CD4-positive, CD25-positive, alpha-beta regulatory T cell (primary cell): ENCODE results near the gene EHD3. TPM values are rescaled to one million over a fixed set of nuclear protein-coding genes. Genes with fewer than 3 reads are reported as not detected.

Source experiments
- ATAC-seq, 2 donors: fragments of 150-1000 bp; cut with Tn5 transposase; one replicate each; pipeline ENCODE4 v1.10.0; 2021; ENCODE audit warnings: low read depth in 2 of 2, moderate number of reproducible peaks in 2 of 2, moderate library complexity in 1 of 2
- DNase-seq, 3 donors: peaks; one replicate each; pipeline versions ENCODE4 v3.0.0 to v3.0.0-alpha.2; 2012 to 2022; ENCODE audit warnings: mixed read lengths in 1 of 3
- H3K27ac ChIP-seq: one replicate; pipeline ENCODE4 v1.7.0; 2013; ENCODE audit warnings: mild to moderate bottlenecking, low read length; ENCODE audit not compliant: insufficient read depth, poor library complexity, severe bottlenecking
- H3K27me3 ChIP-seq: one replicate; pipeline ENCODE4 v1.7.0; 2013; ENCODE audit warnings: low read length; ENCODE audit not compliant: control insufficient read depth, insufficient read depth
- H3K36me3 ChIP-seq: one replicate; pipeline ENCODE4 v1.7.0; 2013; ENCODE audit warnings: mild to moderate bottlenecking, low read length, moderate library complexity; ENCODE audit not compliant: control insufficient read depth, insufficient read depth
- H3K4me1 ChIP-seq: 2 replicates; pipeline ENCODE4 v1.7.0; 2013; ENCODE audit warnings: mild to moderate bottlenecking, low read length; ENCODE audit not compliant: insufficient read depth, control insufficient read depth, poor library complexity, severe bottlenecking
- H3K4me3 ChIP-seq: one replicate; pipeline ENCODE4 v1.7.0; 2013; ENCODE audit warnings: low read depth, mild to moderate bottlenecking, low read length, moderate library complexity
- H3K9me3 ChIP-seq, 2 experiments: 1 replicate in 1 of 2; 2 replicates in 1 of 2; pipeline ENCODE4 v1.7.0; 2013; ENCODE audit warnings: low read length in 2 of 2, mild to moderate bottlenecking in 1 of 2, moderate library complexity in 1 of 2; ENCODE audit not compliant: control insufficient read depth in 2 of 2
- H3K27ac Mint-ChIP-seq, 3 donors: one replicate each; pipeline ENCODE4 v1.8.0; 2020 to 2022; ENCODE audit warnings: mild to moderate bottlenecking in 3 of 3, mixed read lengths in 3 of 3, moderate library complexity in 2 of 3
- H3K27me3 Mint-ChIP-seq: one replicate; pipeline ENCODE4 v1.8.0; 2022; ENCODE audit warnings: mild to moderate bottlenecking, mixed read lengths
- H3K36me3 Mint-ChIP-seq: one replicate; pipeline ENCODE4 v1.8.0; 2020; ENCODE audit warnings: mixed read lengths
- H3K4me1 Mint-ChIP-seq, 4 donors: one replicate each; pipeline ENCODE4 v1.8.0; 2020 to 2022; ENCODE audit warnings: mixed read lengths in 4 of 4, mild to moderate bottlenecking in 1 of 4
- H3K4me3 Mint-ChIP-seq, 4 donors: one replicate each; pipeline ENCODE4 v1.8.0; 2020 to 2022; ENCODE audit warnings: mild to moderate bottlenecking in 4 of 4, mixed read lengths in 4 of 4, moderate library complexity in 3 of 4
- H3K9me3 Mint-ChIP-seq, 7 donors: one replicate each; pipeline ENCODE4 v1.8.0; 2020 to 2022; ENCODE audit warnings: mixed read lengths in 7 of 7, mild to moderate bottlenecking in 3 of 7, moderate library complexity in 2 of 7
- polyA plus RNA-seq, 4 donors: library from polyadenylated mRNA; unstranded; fragments of 300-500 nt; fragmentation: Illumina TruSeq; gene quantifications; one replicate each; pipeline ENCODE4 v1.2.3, GENCODE V29; 2021
- total RNA-seq: library from RNA; stranded (reverse); gene quantifications from one replicate; pipeline ENCODE4 v1.2.3, GENCODE V29; 2022

The EHD3 gene
- total and polyA plus RNA-seq, 5 donors from 2014 or later = 2.3 to 3.5 (median 2.7) TPM

DNA sequence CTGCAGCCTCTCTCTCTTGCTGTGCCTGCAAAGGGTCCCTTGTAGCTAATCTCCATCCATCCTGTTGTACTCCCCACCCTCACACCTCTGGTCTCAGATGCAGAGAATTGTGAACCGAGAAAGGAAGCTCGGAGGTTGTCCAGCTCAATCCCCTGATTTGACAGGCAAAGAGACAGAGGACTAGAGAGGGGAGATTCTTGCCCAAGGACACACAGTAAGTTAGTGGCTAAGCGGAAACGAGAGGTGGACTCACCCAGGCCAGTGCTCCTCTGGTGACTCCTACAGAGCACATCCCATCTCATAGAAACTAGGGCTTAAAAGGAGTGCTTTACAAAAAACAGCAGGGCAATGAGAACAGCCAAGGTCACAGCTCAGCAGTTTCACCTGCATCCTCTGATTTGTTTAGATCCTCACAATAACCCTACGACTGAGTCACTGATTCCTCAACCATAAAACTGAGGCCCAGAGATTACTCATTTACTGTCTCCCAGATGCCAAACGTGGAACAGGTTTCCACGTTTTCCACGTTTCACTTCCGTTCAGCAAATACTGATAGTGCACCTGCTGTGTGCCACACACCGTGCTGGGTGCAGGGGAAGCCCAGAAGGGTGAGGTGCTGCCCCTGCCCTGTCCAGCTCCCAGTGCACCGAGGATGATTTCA is 22.1 kb downstream of the EHD3 start:
- Mint-ChIP-seq H3K27me3 (no peaks in the 10 kb centered on the region), H3K4me1 (peaks cover 0 to 4% (median 1%) of the 10 kb centered on the region in 4 donors), H3K4me3 (no peak overlapping the region), H3K9me3 (no peaks in the 10 kb centered on the region), H3K36me3 (peaks cover 10% of the 10 kb centered on the region), H3K27ac (no peak overlapping the region)
- Histone ChIP-seq H3K9me3 (no peaks in the 10 kb centered on the region), H3K27me3 (no peaks in the 10 kb centered on the region), H3K4me1 (no peaks in the 10 kb centered on the region), H3K4me3 (no peak overlapping the region), H3K36me3 (no peaks in the 10 kb centered on the region), H3K27ac (no peak overlapping the region)
- ATAC-seq (peak; percentile 9 to 32), DNase-seq (no peak)

DNA sequence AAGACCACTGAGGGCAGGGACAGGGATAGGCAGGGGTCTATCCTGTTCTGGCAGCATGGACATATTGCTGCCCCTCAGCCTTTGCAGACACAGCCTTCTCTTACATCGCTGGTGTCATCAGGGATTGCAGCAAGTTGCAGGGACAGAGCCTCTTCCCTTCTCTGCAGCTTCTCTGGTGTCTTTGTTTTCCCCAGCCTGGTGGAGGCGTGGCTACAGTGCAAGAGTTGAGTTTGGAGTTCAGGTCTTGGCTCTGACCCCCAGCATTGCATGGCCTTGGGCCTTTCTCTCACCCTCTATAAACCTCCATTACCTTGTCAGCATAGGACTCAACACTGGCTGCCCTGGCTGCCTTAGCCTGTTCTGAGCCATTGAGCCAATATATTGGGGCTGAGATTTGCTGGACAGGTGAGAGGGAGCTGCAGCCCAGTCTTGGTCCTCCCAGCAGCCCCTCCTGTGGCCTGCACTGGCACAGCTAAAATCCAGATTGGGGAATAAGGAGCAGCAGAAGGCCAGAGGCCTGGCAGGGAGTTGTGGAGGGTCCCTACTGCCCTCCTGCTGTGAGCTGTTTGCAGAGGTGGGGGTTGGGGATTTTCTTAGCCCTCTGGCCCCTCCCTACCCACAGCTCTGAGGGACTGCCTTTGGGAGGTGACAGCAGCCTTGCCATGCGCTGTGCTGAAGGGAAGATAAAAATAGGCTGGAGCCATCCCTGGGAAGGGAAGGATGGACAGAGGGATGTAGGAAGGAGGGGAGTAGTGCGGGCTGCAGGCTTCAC is 22.8 kb downstream of the EHD3 start:
- no peak overlapping the region for H3K27ac Mint-ChIP-seq
- H3K9me3 Mint-ChIP-seq = no peaks in the 10 kb centered on the region
- no peak overlapping the region for H3K27ac ChIP-seq
- H3K4me1 Mint-ChIP-seq = peaks cover 0 to 4% (median 1%) of the 10 kb centered on the region in 4 donors
- ATAC-seq (no peak), DNase-seq (no peak)
- peaks cover 13% of the 10 kb centered on the region for H3K36me3 Mint-ChIP-seq
- no peak overlapping the region for H3K4me3 Mint-ChIP-seq
- H3K36me3 ChIP-seq = no peaks in the 10 kb centered on the region
- H3K4me1 ChIP-seq = no peaks in the 10 kb centered on the region
- no peaks in the 10 kb centered on the region for H3K9me3 ChIP-seq
- H3K27me3 ChIP-seq = no peaks in the 10 kb centered on the region
- H3K4me3 ChIP-seq = no peak overlapping the region
- no peaks in the 10 kb centered on the region for H3K27me3 Mint-ChIP-seq

DNA sequence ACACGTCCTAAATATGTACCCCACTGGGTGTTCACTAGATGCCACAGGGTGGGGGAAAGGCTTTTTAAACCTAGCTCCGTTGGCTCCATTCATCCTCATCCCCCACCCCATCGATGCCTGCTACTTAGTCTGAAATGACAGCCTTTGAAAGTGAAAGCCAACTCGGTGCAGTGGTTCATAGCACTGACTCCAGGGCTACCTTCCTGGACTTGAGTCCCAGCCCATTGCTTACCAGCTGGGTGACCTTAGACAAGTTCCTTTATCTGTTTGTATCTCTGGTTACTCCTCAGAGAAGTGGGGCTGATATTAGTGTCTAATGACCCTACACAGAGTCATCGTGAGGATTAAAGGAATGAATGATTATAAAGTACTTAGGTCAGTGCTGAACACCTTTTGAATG is 24.4 kb downstream of the EHD3 start:
- Histone ChIP-seq H3K36me3 (no peaks in the 10 kb centered on the region), H3K27ac (no peak overlapping the region), H3K4me3 (no peak overlapping the region), H3K4me1 (no peaks in the 10 kb centered on the region), H3K27me3 (no peaks in the 10 kb centered on the region), H3K9me3 (no peaks in the 10 kb centered on the region)
- Mint-ChIP-seq H3K27ac (no peak overlapping the region), H3K4me1 (peaks cover 0 to 4% (median 1%) of the 10 kb centered on the region in 4 donors), H3K9me3 (no peaks in the 10 kb centered on the region), H3K27me3 (no peaks in the 10 kb centered on the region), H3K4me3 (no peak overlapping the region), H3K36me3 (peaks cover 13% of the 10 kb centered on the region)
- ATAC-seq (no peak), DNase-seq (no peak)

DNA sequence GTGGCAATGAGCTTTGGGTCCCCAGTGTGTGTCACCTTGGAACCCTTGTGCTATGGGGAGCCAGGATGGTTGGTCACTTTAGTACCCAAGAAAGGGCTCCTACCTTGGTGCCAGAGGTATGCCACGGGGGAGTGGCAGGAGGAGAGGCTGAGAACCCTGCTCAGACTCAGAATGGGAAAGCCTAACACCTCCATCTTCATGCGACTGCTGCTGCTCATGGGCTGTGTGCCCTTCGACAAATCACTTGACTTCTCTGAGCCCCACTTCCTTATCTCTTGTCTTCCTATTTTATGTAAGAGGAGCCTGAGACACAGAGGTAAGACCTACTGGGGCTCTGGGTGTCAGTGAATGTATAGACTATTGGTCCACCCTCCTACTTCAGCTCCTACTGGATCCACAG is 25.1 kb downstream of the EHD3 start:
- H3K4me1 Mint-ChIP-seq = peaks cover 0 to 4% (median 1%) of the 10 kb centered on the region in 4 donors
- no peaks in the 10 kb centered on the region for H3K27me3 Mint-ChIP-seq
- H3K27ac Mint-ChIP-seq = no peak overlapping the region
- Histone ChIP-seq H3K4me3 (no peak overlapping the region), H3K4me1 (no peaks in the 10 kb centered on the region), H3K27me3 (no peaks in the 10 kb centered on the region), H3K36me3 (no peaks in the 10 kb centered on the region), H3K9me3 (no peaks in the 10 kb centered on the region), H3K27ac (no peak overlapping the region)
- H3K4me3 Mint-ChIP-seq = no peak overlapping the region
- H3K9me3 Mint-ChIP-seq = no peaks in the 10 kb centered on the region
- H3K36me3 Mint-ChIP-seq = peaks cover 13% of the 10 kb centered on the region
- DNase-seq (no peak), ATAC-seq (no peak)

DNA sequence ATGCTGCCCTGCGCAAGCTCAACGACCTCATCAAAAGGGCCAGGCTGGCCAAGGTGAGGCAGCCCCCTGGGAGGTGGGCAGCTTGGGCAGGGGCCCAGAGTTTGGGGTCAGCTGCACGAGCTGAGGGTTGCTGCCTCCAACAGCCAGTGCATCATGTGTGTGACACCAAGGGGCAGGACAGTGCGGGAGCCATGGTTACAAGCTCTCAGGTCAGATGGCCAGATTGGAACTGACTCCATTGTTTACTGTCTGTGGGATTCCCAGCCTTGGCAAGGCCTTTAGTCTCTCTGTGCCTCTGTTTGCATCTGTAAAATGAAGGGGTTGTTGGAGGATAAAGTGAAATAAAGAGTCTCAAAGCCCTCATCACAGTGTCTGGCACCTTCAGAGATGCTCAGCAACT is 26.9 kb downstream of the EHD3 start:
- Histone ChIP-seq H3K4me1 (no peaks in the 10 kb centered on the region), H3K4me3 (no peak overlapping the region), H3K27me3 (no peaks in the 10 kb centered on the region), H3K9me3 (no peaks in the 10 kb centered on the region), H3K36me3 (no peaks in the 10 kb centered on the region), H3K27ac (no peak overlapping the region)
- ATAC-seq = no peak
- no peaks in the 10 kb centered on the region for H3K9me3 Mint-ChIP-seq
- H3K36me3 Mint-ChIP-seq = peaks cover 13% of the 10 kb centered on the region
- no peak overlapping the region for H3K27ac Mint-ChIP-seq
- H3K4me1 Mint-ChIP-seq = peaks cover 0 to 3% (median 0%) of the 10 kb centered on the region in 4 donors
- H3K4me3 Mint-ChIP-seq = no peak overlapping the region
- H3K27me3 Mint-ChIP-seq = no peaks in the 10 kb centered on the region
- no peak for DNase-seq

DNA sequence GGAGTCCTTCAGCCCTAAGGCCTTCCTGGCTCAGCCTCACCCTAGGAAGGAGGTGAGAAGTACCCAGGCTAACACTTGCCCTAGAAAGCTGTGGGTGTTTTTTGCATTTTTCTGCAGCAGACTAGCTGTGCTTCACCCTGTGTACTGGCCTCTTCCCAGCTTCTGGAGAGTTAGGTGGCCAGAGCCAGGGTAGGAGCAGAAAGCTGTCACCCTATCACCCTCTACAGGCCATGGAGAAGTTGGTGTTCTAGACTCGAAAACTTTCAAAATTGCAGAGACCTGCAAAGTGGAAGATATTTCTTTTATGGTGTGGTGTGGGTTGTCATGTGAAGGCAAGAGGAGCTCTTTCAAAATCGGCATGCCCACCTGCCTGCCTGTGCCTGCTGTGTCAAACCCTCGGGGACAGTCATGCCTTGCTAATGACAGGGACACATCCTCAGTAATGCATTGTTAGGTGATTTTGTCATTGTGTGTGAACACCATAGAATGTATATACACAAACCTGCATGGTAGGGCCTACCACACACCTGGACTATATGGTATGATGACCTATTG is 29.8 kb downstream of the EHD3 start:
- no peak overlapping the region for H3K27ac Mint-ChIP-seq

DNA sequence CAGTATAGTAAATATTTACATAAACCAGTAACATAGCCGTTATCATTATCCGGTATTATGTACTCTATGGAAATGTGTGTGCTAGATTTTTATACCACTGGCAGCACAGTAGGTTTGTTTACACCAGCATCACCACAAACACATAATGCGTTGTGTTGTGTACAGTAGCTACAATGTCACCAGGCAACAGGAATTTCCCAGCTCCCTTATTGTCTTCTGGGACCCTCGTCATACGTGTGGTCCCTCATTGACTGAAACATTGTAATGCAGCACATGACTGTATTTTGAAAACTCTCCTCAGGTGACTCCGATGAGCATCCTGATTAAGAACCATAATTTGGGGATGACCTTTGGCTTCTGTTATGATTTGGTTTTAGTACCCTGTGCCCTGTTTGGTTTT is 31.3 kb downstream of the EHD3 start:
- no peaks in the 10 kb centered on the region for H3K36me3 ChIP-seq
- Mint-ChIP-seq H3K27me3 (no peaks in the 10 kb centered on the region), H3K9me3 (no peaks in the 10 kb centered on the region), H3K27ac (no peak overlapping the region), H3K36me3 (peaks cover 9% of the 10 kb centered on the region), H3K4me1 (no peaks in the 10 kb centered on the region), H3K4me3 (no peak overlapping the region)
- no peaks in the 10 kb centered on the region for H3K4me1 ChIP-seq
- DNase-seq (no peak), ATAC-seq (no peak)
- H3K4me3 ChIP-seq = no peak overlapping the region
- H3K27ac ChIP-seq = no peak overlapping the region
- no peaks in the 10 kb centered on the region for H3K27me3 ChIP-seq
- no peaks in the 10 kb centered on the region for H3K9me3 ChIP-seq

More for the DNA sequence above, 29.8 kb downstream of the EHD3 start:
- Histone ChIP-seq H3K36me3 (no peaks in the 10 kb centered on the region), H3K4me3 (no peak overlapping the region), H3K9me3 (no peaks in the 10 kb centered on the region), H3K4me1 (no peaks in the 10 kb centered on the region), H3K27me3 (no peaks in the 10 kb centered on the region), H3K27ac (no peak overlapping the region)
- Mint-ChIP-seq H3K27me3 (no peaks in the 10 kb centered on the region), H3K4me1 (no peaks in the 10 kb centered on the region), H3K36me3 (peaks cover 14% of the 10 kb centered on the region), H3K9me3 (no peaks in the 10 kb centered on the region), H3K4me3 (no peak overlapping the region)
- no peak for ATAC-seq
- DNase-seq = no peak
